ENCODE data around the gene RASA3.
"Not testable (repeated sequence)": the region's sequence is repeated elsewhere in the genome, so short reads cannot be mapped to it uniquely, and the experiment has no call there.

GRCh38 chr13:113988859-113989258 is 143.6 kb downstream of the RASA3 start:
- not testable (repeated sequence) for TF ChIP-seq POLR2A, CTCF (IDR thresholded peaks at IDR 0.05)
